ENCODE results near the gene KCNQ1. TPM values are rescaled to one million over a fixed set of nuclear protein-coding genes. Genes with fewer than 3 reads are reported as not detected.

The KCNQ1 gene
- total and polyA plus RNA-seq, 9 of the 15 experiments (the other 6 are each of a cell fraction or from before 2014, with no cell fraction given) = 0.44 TPM; not detected in 8

- TF ChIP-seq MTA3 (IDR thresholded peaks at IDR 0.05; ENCODE audit: borderline replicate concordance) (no peak), KHSRP (IDR thresholded peaks at IDR 0.05) (no peak), CEBPZ (IDR thresholded peaks at IDR 0.05; ENCODE audit: borderline replicate concordance, low read depth, low read length) (no peak), KLF16 (IDR thresholded peaks at IDR 0.05) (no peak), PRPF4 (IDR thresholded peaks at IDR 0.05; ENCODE audit: insufficient read depth, low read depth, low read length, poor library complexity, severe bottlenecking) (no peak), ZNF395 (CRISPR knock-in tag; IDR thresholded peaks at IDR 0.05) (no peak), ZNF766 (CRISPR knock-in tag; conservative IDR thresholded peaks at IDR 0.05) (no peak), PHF21A (IDR thresholded peaks at IDR 0.05; ENCODE audit: borderline replicate concordance, low read depth) (no peak), ZBTB26 (CRISPR knock-in tag; IDR thresholded peaks at IDR 0.05) (no peak)
Measured at GRCh38 chr11:2732261-2732939, 287.6 kb downstream of the KCNQ1 start (continued).
